ENCODE measurements around the gene RTEL1.

RTEL1 gene

GRCh38 chr20:63690898-63691710 lies 33.0 kb downstream of the RTEL1 start:
- DNase-seq: no peak

- DNase-seq: no peak
Observed at GRCh38 chr20:63691711-63692435, 33.8 kb downstream of the RTEL1 start.

- DNase-seq: no peak
Observed at GRCh38 chr20:63692436-63693082, 34.4 kb downstream of the RTEL1 start.

GRCh38 chr20:63693083-63693732 lies 35.1 kb downstream of the RTEL1 start:
- DNase-seq: no peak

- DNase-seq: no peak
Observed at GRCh38 chr20:63693733-63694583, 35.8 kb downstream of the RTEL1 start.

- no peak for DNase-seq
Observed at GRCh38 chr20:63694584-63695423, 36.7 kb downstream of the RTEL1 start.

- DNase-seq: no peak
Observed at GRCh38 chr20:63695424-63696305, 37.6 kb downstream of the RTEL1 start.

- DNase-seq: no peak
Observed at GRCh38 chr20:63696306-63696627, 38.2 kb downstream of the RTEL1 start.

- DNase-seq: no peak
Observed at GRCh38 chr20:63696628-63697356, 38.7 kb downstream of the RTEL1 start, which contains the start of gene TNFRSF6B. Gene TNFRSF6B (plus strand): TSS chr20:63696652. CDS start chr20:63696768, 116 bp downstream.

GRCh38 chr20:63697357-63697867 lies 39.3 kb downstream of the RTEL1 start:
- DNase-seq: no peak

- DNase-seq: no peak
Observed at GRCh38 chr20:63697868-63698545, 39.9 kb downstream of the RTEL1 start.

- no peak for DNase-seq
Observed at GRCh38 chr20:63698739-63699465, 40.8 kb downstream of the RTEL1 start.

- DNase-seq: no peak
Observed at GRCh38 chr20:63699466-63700198, 41.5 kb downstream of the RTEL1 start.

GRCh38 chr20:63700199-63701050 lies 42.3 kb downstream of the RTEL1 start:
- no peak for DNase-seq

GRCh38 chr20:63701051-63701328 lies 42.9 kb downstream of the RTEL1 start:
- no peak for DNase-seq

GRCh38 chr20:63701329-63702035 lies 43.4 kb downstream of the RTEL1 start:
- no peak for DNase-seq
